HepG2 (cell line): ENCODE results near the gene SH3PXD2A. TPM values are rescaled to one million over a fixed set of nuclear protein-coding genes. Genes with fewer than 3 reads are reported as not detected.

ENCODE experiments used
- CBFB ChIP-seq: sonication (generic); formaldehyde crosslinking; IDR thresholded peaks from 2 replicates; pipeline ENCODE4 v1.4.0; 2020; ENCODE audit warnings: missing genetic modification reagents
- GABPB1 ChIP-seq: IDR thresholded peaks from 2 replicates; pipeline ENCODE4 v1.6.1; 2016; ENCODE audit warnings: mild to moderate bottlenecking, missing genetic modification reagents, moderate library complexity, missing compliant biosample characterization
- GTF2F1 ChIP-seq: fragments of 150-350 bp; IDR thresholded peaks from 2 replicates; pipeline ENCODE4 v1.6.1; 2014; ENCODE audit warnings: low read length
- HNF4A ChIP-seq: sonication (generic); formaldehyde crosslinking; IDR thresholded peaks from 2 replicates; pipeline ENCODE4 v1.4.0; 2020; ENCODE audit warnings: missing genetic modification reagents
- SP140L ChIP-seq: sonication (generic); formaldehyde crosslinking; IDR thresholded peaks from 2 replicates; pipeline ENCODE4 v1.4.0; 2020; ENCODE audit warnings: missing genetic modification reagents, borderline replicate concordance
- polyA plus RNA-seq, 8 experiments: library from polyadenylated mRNA; depleted of rRNA in 3 of 8; stranded (reverse) in 7 of 8; unstranded in 1 of 8; fragments of >200 nt; fragmentation: Illumina TruSeq in 4 of 8; extraction: Trizol in 4 of 8; gene quantifications; 2 replicates each; pipeline versions ENCODE4 v1.2.1 to v1.2.3, GENCODE V29; 2011 to 2016; ENCODE audit warnings: low read depth in 4 of 8, missing spikeins in 1 of 8, mixed read lengths in 1 of 8; ENCODE audit not compliant: insufficient read depth in 1 of 8
- total RNA-seq, 5 experiments: library from RNA; depleted of rRNA; stranded (reverse); fragments of >200 nt; fragmentation: Illumina TruSeq; extraction: Trizol; gene quantifications; 2 replicates each; pipeline ENCODE4 v1.2.3, GENCODE V29; 2016; ENCODE audit warnings: low read depth in 1 of 5
- TF ChIP-seq, protein P1 (sequence below): sonication (generic); formaldehyde crosslinking; IDR thresholded peaks from 2 replicates; pipeline ENCODE4 v1.4.0; 2020; ENCODE audit warnings: mild to moderate bottlenecking, missing genetic modification reagents
- TF ChIP-seq, protein P2 (sequence below): sonication (generic); formaldehyde crosslinking; IDR thresholded peaks from 2 replicates; pipeline ENCODE4 v1.5.1; 2020; ENCODE audit warnings: missing genetic modification reagents, mild to moderate bottlenecking, borderline replicate concordance
- TF ChIP-seq, protein P3 (sequence below): sonication (generic); formaldehyde crosslinking; IDR thresholded peaks from 2 replicates; pipeline ENCODE4 v1.4.0; 2020; ENCODE audit warnings: missing genetic modification reagents

SH3PXD2A gene
- total and polyA plus RNA-seq, 2 of the 13 experiments (the other 11 are each of a cell fraction or from before 2014, with no cell fraction given), result 11.1 to 11.3 TPM

DNA sequence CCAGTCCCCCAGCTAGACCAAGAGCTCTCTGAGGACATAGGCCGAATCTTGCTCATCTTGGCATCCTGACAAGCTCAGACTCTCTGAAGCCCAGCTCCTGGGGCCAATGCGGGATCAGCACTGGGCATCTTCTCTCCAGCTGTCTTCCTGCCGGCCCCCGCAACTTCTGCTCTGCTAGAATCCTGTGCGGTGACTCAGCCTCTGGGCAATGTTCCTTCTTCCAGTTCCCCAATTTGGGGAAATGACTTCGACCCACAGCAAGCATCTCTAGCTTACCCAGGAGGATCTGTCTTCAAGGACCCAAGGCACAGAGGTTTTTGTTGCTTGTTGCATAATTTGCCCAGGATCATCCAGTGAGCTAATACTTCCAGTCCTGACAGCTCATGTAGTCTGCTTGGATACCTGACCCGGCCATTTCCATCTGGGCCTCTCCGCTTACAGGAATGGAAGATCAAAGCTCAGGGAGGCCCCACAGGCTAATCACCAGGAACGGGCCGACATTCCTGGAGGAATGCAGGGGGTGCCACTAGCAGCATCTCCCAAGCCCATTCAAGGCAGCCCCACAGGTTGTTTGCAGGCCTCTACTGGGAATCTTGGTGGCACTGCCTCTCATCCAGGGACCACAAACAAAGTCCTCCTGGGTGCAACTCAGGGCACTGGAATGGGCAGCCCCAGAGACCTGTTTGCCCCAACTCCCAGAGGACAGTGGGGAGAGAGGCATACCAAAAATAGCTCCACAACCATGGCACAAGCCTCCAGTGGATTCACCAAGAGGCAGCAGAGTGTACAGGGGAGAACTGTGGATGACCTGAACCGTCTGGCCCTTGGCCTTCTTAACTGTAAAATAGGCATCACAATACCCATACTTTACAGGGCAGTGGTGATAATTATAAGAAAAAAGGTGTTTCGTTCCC is 210.0 kb downstream of the SH3PXD2A start (continued):
- TF ChIP-seq, protein P1, sequence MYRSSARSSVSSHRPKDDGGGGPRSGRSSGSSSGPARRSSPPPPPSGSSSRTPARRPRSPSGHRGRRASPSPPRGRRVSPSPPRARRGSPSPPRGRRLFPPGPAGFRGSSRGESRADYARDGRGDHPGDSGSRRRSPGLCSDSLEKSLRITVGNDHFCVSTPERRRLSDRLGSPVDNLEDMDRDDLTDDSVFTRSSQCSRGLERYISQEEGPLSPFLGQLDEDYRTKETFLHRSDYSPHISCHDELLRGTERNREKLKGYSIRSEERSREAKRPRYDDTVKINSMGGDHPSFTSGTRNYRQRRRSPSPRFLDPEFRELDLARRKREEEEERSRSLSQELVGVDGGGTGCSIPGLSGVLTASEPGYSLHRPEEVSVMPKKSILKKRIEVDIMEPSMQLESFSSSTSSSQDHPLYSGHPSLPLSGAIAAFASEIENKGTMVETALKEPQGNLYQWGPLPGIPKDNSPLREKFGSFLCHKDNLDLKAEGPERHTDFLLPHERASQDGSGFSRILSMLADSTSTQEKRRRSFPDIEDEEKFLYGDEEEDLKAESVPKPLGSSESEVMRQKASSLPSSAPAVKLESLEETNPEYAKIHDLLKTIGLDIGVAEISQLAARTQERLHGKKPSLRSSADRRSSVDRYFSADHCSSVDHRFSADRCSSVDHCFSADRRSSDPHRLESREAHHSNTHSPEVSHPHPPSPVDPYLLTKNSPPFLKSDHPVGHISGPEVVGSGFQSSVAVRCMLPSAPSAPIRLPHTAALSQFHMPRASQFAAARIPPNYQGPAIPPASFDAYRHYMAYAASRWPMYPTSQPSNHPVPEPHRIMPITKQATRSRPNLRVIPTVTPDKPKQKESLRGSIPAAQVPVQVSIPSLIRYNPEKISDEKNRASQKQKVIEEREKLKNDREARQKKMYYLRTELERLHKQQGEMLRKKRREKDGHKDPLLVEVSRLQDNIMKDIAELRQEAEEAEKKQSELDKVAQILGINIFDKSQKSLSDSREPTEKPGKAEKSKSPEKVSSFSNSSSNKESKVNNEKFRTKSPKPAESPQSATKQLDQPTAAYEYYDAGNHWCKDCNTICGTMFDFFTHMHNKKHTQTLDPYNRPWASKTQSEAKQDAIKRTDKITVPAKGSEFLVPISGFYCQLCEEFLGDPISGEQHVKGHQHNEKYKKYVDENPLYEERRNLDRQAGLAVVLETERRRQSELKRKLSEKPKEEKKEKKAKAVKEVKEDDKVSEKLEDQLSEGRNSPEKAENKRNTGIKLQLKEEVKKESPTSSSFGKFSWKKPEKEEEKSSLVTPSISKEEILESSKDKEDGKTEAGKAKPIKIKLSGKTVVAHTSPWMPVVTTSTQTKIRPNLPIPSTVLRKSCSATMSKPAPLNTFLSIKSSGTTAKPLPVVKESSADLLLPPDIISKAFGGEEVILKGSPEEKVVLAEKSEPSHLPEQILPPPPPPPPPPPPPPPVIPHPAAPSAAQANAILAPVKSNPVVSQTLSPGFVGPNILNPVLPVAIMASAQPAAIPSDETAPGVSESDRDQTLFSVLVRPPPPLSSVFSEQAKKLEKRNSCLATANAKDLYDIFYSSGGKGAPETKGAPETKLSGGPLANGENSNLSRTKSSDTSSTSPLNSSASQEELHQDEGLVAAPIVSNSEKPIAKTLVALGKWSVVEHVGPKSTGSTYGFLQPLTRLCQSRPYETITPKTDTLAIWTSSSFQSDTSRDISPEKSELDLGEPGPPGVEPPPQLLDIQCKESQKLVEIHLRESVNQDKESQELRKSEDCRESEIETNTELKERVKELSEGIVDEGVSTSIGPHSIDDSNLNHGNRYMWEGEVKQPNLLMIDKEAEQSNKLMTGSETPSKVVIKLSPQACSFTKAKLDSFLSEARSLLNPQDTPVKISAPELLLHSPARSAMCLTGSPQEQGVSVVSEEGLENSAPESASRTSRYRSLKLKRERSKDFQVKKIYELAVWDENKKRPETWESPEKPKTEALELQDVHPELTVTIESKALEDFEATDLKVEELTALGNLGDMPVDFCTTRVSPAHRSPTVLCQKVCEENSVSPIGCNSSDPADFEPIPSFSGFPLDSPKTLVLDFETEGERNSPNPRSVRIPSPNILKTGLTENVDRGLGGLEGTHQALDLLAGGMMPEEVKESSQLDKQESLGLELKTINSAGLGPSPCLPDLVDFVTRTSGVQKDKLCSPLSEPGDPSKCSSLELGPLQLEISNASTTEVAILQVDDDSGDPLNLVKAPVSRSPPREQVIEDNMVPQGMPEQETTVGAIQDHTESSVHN (CRISPR knock-in tag), result no peak
- TF ChIP-seq CBFB (CRISPR knock-in tag) (no peak), GTF2F1 (no peak), GABPB1 (CRISPR knock-in tag) (0 out of 2 replicates have a peak, but pooled peaks have one; percentile 12), HNF4A (CRISPR knock-in tag) (peak; percentile 87), SP140L (CRISPR knock-in tag) (no peak)
- TF ChIP-seq, protein P2, sequence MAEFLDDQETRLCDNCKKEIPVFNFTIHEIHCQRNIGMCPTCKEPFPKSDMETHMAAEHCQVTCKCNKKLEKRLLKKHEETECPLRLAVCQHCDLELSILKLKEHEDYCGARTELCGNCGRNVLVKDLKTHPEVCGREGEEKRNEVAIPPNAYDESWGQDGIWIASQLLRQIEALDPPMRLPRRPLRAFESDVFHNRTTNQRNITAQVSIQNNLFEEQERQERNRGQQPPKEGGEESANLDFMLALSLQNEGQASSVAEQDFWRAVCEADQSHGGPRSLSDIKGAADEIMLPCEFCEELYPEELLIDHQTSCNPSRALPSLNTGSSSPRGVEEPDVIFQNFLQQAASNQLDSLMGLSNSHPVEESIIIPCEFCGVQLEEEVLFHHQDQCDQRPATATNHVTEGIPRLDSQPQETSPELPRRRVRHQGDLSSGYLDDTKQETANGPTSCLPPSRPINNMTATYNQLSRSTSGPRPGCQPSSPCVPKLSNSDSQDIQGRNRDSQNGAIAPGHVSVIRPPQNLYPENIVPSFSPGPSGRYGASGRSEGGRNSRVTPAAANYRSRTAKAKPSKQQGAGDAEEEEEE, result no peak
- TF ChIP-seq, protein P3, sequence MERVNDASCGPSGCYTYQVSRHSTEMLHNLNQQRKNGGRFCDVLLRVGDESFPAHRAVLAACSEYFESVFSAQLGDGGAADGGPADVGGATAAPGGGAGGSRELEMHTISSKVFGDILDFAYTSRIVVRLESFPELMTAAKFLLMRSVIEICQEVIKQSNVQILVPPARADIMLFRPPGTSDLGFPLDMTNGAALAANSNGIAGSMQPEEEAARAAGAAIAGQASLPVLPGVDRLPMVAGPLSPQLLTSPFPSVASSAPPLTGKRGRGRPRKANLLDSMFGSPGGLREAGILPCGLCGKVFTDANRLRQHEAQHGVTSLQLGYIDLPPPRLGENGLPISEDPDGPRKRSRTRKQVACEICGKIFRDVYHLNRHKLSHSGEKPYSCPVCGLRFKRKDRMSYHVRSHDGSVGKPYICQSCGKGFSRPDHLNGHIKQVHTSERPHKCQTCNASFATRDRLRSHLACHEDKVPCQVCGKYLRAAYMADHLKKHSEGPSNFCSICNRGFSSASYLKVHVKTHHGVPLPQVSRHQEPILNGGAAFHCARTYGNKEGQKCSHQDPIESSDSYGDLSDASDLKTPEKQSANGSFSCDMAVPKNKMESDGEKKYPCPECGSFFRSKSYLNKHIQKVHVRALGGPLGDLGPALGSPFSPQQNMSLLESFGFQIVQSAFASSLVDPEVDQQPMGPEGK (CRISPR knock-in tag), result peak; percentile 90
- TF ChIP-seq, all 625 proteins: peak for 93
